Effector memory CD8-positive, alpha-beta T cell (primary cell): ENCODE results near the gene URM1.

Experiments
- ATAC-seq: fragments of 150-1000 bp; cut with Tn5 transposase; replicated peaks from 2 replicates; pipeline ENCODE4 v1.10.0; 2021; ENCODE audit warnings: mild to moderate bottlenecking, moderate library complexity
- DNase-seq, 3 experiments: peaks; one replicate each; pipeline ENCODE4 v3.0.0; 2021
- H3K27ac Mint-ChIP-seq, 2 donors: one replicate each; pipeline ENCODE4 v1.8.0; 2022; ENCODE audit warnings: mild to moderate bottlenecking in 2 of 2, mixed read lengths in 2 of 2, moderate library complexity in 2 of 2
- H3K27me3 Mint-ChIP-seq, 2 donors: one replicate each; pipeline ENCODE4 v1.8.0; 2022; ENCODE audit warnings: mixed read lengths in 2 of 2
- H3K36me3 Mint-ChIP-seq: one replicate; pipeline ENCODE4 v1.8.0; 2022; ENCODE audit warnings: mild to moderate bottlenecking, moderate library complexity, mixed read lengths; ENCODE audit not compliant: insufficient read depth
- H3K4me1 Mint-ChIP-seq, 2 donors: one replicate each; pipeline ENCODE4 v1.8.0; 2022; ENCODE audit warnings: low read depth in 2 of 2, mixed read lengths in 2 of 2
- H3K4me3 Mint-ChIP-seq, 2 donors: one replicate each; pipeline ENCODE4 v1.8.0; 2022; ENCODE audit warnings: mild to moderate bottlenecking in 2 of 2, mixed read lengths in 2 of 2, moderate library complexity in 2 of 2
- H3K9me3 Mint-ChIP-seq, 2 donors: one replicate each; pipeline ENCODE4 v1.8.0; 2022; ENCODE audit warnings: mixed read lengths in 2 of 2

URM1 gene

DNA sequence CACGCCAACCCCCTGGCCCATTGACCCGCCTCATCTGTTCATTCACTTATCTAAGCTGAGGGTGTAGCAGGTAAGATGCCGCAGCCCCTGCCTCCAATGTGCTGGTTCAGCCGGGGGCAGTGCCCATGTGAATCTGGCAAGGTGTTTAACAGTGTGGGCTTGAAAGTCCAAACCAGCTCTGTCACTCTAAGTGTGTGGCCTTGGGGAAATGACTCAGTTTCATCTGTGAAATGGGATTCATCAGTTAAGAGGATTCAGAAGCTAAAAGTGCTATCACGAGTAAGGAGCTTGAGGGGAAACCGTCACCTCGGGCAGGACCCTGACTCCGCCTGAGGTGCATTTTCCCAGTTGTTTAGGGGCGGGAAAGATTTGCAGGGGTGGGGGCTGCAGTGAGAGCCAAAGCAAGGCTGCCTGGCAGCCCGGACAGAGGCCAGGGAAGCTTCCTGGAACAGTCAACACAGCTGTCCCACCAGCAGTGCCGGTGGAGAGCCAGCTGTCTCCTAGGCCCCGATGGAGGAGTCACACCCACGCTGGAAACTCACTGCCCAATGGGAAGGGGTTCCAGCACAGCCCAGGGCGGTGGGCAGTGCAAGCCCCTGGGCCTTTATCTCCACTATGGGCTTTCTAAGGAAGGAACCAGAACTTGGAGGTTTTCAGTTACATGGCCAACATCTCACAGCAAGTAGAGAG is 9.7 kb upstream of the URM1 start:
- peak overlapping the region in 1 of 2 donors; percentile 86 for H3K27ac Mint-ChIP-seq
- peaks cover 10% of the 10 kb centered on the region for H3K36me3 Mint-ChIP-seq
- no peak for DNase-seq
- H3K4me1 Mint-ChIP-seq, result peaks cover 5 to 10% of the 10 kb centered on the region in 2 donors
- H3K4me3 Mint-ChIP-seq, result peak overlapping the region; percentile 66 to 77
- H3K27me3 Mint-ChIP-seq, result peaks cover 0 to 14% of the 10 kb centered on the region in 2 donors
- no peak for ATAC-seq
- H3K9me3 Mint-ChIP-seq, result no peaks in the 10 kb centered on the region

DNA sequence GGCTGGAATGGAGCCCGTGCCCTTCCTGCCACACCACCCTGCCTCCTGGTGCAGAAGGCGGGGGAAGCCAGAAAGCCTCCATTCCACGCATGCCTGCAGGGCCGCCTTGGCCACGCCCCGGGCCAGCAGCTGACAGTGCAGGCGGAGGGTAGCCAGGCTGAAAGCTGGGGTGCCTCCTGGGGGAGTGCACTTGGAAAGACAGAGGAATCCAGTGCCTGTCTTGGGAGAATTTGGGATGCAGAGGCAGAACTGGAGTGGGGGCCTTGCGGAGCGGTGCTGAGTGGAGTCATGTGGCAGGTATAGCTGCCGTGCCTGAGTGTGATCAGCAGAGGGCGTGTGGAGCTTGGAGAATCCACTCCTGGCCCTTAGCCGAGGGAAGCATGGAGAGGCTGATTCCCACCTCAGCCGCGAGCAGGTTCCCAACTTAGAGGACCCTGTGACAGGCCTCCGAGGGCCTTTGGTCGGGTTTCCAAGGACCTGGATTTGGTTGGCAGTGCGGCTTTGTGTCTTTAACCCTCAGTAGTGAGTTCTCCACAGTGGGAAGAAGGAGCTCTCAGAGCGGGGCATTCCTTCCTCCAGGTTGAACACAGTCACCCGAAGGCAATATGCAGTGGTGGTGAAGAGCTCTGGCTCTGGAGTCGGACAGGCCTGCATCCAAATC is 9.1 kb upstream of the URM1 start:
- DNase-seq, result peak; percentile 52 to 65 (median 59)
- no peaks in the 10 kb centered on the region for H3K9me3 Mint-ChIP-seq
- H3K4me3 Mint-ChIP-seq, result peak overlapping the region; percentile 66 to 77
- peaks cover 5 to 10% of the 10 kb centered on the region in 2 donors for H3K4me1 Mint-ChIP-seq
- peak overlapping the region in 1 of 2 donors; percentile 86 for H3K27ac Mint-ChIP-seq
- ATAC-seq, result peak; percentile 93
- H3K27me3 Mint-ChIP-seq, result peaks cover 6 to 21% of the 10 kb centered on the region in 2 donors
- peaks cover 6% of the 10 kb centered on the region for H3K36me3 Mint-ChIP-seq

DNA sequence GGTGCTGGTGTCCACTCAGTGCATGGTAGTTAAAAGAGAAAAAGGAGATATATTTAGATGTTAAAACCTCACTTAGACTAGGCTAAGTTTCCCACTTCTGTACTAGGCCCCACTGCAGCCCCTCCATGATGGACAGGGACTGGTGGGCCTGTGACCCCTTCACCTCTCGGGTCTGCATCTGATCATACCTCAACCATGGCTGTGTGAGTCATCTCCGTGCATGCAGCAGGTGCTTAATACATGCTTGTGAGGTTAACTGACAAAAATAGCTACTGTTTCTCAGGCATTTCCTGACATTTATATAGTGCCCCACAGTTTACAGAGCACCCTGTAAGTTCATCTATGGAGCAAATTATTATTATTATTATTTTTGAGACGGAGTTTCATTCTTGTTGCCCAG is 8.4 kb upstream of the URM1 start:
- DNase-seq (no peak), ATAC-seq (no peak)
- Mint-ChIP-seq H3K4me1 (peaks cover 5 to 10% of the 10 kb centered on the region in 2 donors), H3K4me3 (no peak overlapping the region), H3K27me3 (peaks cover 8 to 26% of the 10 kb centered on the region in 2 donors), H3K36me3 (peaks cover 3% of the 10 kb centered on the region), H3K27ac (peak overlapping the region in 1 of 2 donors; percentile 86), H3K9me3 (no peaks in the 10 kb centered on the region)

DNA sequence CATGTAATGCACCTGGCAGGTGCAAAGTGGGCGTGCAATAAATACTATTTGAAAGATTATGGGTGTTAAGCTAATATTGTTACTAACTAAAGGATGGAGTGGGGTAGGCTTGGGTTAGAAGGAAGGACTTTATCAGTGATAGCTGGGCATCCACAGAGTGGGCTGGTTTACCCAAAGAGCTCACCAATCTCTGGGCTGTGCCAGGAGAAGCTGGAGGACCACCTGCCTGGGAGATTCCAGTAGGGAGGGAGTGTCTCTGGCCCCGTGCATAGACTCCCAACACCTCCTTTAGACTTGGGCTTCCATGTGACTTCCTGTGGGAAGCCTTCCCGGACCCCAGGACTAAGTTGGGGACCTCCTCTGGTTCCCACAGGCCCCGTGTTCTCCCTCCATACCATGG is 5.6 kb upstream of the URM1 start:
- Mint-ChIP-seq H3K27ac (no peak overlapping the region), H3K4me3 (no peak overlapping the region), H3K27me3 (peaks cover 8 to 26% of the 10 kb centered on the region in 2 donors), H3K9me3 (no peaks in the 10 kb centered on the region), H3K4me1 (peaks cover 10 to 14% of the 10 kb centered on the region in 2 donors), H3K36me3 (no peaks in the 10 kb centered on the region)
- ATAC-seq, result no peak
- no peak for DNase-seq

DNA sequence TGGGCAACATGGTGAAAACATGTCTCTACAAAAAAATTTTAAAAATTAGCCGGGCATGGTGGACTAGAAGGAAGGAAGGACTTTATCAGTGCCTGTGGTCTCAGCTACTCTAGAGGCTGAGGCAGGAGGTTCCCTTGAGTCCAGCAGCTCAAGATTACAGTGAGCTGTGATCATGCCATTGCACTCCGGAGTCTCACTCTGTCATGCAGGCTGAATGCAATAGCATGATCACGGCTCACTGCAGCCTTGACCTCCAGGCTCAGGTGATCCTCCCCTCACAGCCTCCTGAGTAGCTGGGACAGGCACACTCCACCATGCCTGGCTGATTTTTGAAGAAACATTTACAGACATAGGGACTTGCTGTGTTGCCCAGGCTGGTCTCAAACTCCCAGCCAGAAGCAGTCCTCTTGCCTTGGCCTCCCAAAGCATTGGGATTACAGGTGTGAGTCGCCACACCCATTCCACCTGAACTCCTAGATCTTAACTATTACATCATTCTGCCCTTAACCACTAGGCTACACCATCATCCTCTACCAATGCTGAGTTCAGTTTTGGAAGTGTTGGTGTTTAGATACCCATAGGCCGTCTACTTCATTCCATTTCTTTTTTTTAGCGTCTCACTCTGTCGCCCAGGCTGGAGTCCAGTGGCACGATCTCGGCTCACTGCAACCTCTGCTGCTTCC is 2.0 kb upstream of the URM1 start:
- DNase-seq, result no peak
- Mint-ChIP-seq H3K9me3 (no peaks in the 10 kb centered on the region), H3K36me3 (peaks cover 14% of the 10 kb centered on the region), H3K4me1 (peaks cover 26 to 35% of the 10 kb centered on the region in 2 donors), H3K27me3 (peaks cover 8 to 26% of the 10 kb centered on the region in 2 donors), H3K4me3 (no peak overlapping the region), H3K27ac (no peak overlapping the region)
- no peak for ATAC-seq

DNA sequence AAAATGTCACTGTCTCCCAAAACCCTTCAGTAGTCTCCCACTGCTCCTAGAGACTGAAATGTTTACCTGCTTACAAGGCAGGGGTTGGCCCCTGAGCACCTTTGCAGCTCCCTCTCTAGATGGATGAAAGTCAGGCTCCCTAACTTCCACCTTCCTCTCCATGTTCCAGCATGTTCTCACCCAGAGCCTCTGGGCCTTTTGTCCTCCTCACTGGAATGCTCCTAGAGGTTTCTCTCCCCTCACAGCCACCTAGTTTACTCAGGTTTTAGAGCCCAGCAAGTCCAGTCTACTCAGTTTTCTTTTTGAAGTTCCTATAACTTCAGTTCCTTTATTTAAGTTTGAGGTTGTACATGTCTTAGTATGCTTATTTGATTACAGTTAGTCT is 815 bp upstream of the URM1 start:
- peak overlapping the region; percentile 87 to 99 for H3K4me3 Mint-ChIP-seq
- no peaks in the 10 kb centered on the region for H3K9me3 Mint-ChIP-seq
- ATAC-seq, result no peak
- peaks cover 26 to 35% of the 10 kb centered on the region in 2 donors for H3K4me1 Mint-ChIP-seq
- H3K27ac Mint-ChIP-seq, result peak overlapping the region; percentile 95 to 98
- DNase-seq, result no peak
- peaks cover 8 to 21% of the 10 kb centered on the region in 2 donors for H3K27me3 Mint-ChIP-seq
- H3K36me3 Mint-ChIP-seq, result peaks cover 14% of the 10 kb centered on the region

DNA sequence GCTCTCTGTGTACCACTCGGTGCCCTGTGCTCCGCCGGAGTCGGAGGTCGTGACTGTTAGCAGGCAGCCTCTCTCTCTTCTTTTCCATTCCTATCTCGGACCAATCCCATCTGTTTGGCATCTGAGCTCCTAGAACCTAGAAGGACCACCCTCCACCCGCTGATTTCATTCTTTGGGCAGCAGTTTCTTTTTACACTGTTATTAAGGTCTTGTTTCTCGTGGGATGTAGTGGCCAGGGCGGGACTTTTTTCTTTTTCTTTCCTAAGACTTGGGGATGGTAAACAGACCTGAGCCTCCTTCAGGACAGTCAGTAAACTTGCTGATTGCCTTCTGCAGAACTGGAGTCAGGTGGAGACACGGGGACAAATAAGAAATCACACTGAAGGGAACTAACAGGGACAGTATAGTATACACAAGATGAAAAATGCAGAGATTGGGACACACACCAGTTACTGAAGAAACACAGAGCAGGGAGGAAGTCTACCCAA is 500 bp downstream of the URM1 start:
- H3K36me3 Mint-ChIP-seq, result peaks cover 14% of the 10 kb centered on the region
- ATAC-seq (no peak), DNase-seq (no peak)
- no peaks in the 10 kb centered on the region for H3K9me3 Mint-ChIP-seq
- peak overlapping the region; percentile 95 to 98 for H3K27ac Mint-ChIP-seq
- peaks cover 28 to 35% of the 10 kb centered on the region in 2 donors for H3K4me1 Mint-ChIP-seq
- H3K4me3 Mint-ChIP-seq, result peak overlapping the region; percentile 87 to 99
- peaks cover 6 to 9% of the 10 kb centered on the region in 2 donors for H3K27me3 Mint-ChIP-seq

DNA sequence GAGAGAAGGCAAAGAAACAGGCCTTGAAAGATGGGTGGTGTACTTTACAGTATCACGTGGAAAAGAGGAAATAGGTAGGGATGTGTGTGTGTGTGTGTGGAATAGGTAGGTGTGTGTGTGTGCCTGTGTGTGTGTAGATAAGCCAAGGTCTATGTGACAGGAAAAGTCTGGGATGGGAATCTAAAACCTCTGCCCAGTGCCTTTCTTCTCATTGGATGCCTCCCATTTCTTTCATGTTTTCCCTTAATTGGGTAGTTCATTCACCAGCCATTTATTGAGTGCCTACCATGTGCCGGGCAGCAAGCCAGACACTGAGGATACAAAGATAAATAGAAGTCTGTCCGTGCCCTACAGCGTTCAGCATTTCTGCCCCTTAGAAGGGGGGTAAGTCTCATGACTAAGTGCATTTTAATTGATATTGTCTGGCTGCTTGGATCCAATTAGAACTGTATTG is 1.0 kb downstream of the URM1 start:
- peaks cover 28 to 35% of the 10 kb centered on the region in 2 donors for H3K4me1 Mint-ChIP-seq
- peaks cover under 1 to 4% of the 10 kb centered on the region in 2 donors for H3K27me3 Mint-ChIP-seq
- ATAC-seq (no peak), DNase-seq (no peak)
- peak overlapping the region; percentile 95 to 98 for H3K27ac Mint-ChIP-seq
- no peaks in the 10 kb centered on the region for H3K9me3 Mint-ChIP-seq
- peaks cover 14% of the 10 kb centered on the region for H3K36me3 Mint-ChIP-seq
- H3K4me3 Mint-ChIP-seq, result peak overlapping the region; percentile 87 to 99

DNA sequence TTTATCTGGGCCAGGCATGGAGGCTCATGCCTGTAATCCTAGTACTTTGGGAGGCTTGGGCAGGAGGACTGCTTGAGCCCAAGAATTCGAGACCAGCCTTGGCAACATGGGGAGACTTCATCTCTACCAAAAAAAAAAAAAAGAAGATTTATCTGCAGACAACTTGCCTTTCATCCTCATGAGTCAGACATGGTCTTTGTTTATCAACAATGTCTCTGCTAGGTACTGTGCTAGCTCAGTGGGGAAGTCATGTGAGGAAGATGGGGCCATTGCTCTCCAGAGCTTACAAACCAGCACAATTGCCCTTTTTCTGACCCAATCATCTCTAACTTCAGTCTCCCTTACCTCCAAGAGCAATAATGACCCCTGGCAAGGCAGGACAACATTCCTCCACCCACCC is 1.6 kb downstream of the URM1 start:
- Mint-ChIP-seq H3K4me3 (peak overlapping the region; percentile 87 to 99), H3K36me3 (peaks cover 14% of the 10 kb centered on the region), H3K9me3 (no peaks in the 10 kb centered on the region), H3K4me1 (peaks cover 28 to 35% of the 10 kb centered on the region in 2 donors), H3K27ac (peak overlapping the region in 1 of 2 donors; percentile 61), H3K27me3 (no peaks in the 10 kb centered on the region)
- DNase-seq, result no peak
- no peak for ATAC-seq

DNA sequence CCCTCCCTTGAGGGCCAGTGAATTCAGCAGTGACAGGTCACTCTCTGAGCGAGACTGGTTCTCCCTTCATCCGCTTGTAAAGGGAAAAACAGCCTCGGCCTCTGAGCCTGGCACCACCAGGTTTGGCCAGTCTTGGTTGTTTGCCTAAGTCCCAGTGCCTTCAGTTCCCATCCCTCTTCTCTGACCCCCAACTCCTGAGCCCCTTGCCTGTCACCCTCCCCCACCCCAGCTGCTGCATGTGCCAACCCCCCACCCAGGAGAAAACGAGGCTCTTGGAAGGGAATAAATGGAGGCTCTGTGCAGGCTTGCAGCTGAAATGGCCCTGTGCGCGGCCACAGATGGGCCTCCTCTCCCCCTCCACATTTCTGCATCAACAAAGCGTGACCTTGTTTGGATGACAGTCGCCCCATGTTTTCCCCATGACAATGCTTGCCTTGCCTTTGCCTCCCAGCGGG is 3.1 kb downstream of the URM1 start:
- Mint-ChIP-seq H3K27ac (no peak overlapping the region), H3K4me1 (peaks cover 28 to 35% of the 10 kb centered on the region in 2 donors), H3K4me3 (no peak overlapping the region), H3K9me3 (no peaks in the 10 kb centered on the region), H3K36me3 (peaks cover 28% of the 10 kb centered on the region), H3K27me3 (no peaks in the 10 kb centered on the region)
- DNase-seq (no peak), ATAC-seq (no peak)

DNA sequence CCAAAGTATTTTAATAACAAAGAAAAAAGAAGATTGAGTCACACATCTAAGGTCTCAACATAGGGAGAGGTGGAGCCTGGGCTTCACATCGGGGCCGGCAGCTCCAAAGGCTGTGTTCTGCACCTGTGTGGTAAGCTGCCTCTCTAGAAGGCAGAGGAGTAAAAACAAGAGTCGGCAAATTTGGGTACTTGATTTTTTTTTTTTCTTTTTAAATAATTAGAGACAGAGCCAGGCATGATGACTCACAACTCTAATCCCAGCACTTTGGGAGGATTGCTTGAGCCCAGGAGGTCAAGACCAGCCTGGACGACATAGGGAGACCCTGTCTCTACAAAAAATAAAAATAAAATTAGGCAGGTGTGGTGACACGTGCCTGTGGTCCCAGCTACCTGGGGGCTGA is 4.7 kb downstream of the URM1 start:
- H3K27ac Mint-ChIP-seq, result no peak overlapping the region
- no peaks in the 10 kb centered on the region for H3K27me3 Mint-ChIP-seq
- H3K4me3 Mint-ChIP-seq, result no peak overlapping the region
- no peak for ATAC-seq
- peaks cover 21 to 30% of the 10 kb centered on the region in 2 donors for H3K4me1 Mint-ChIP-seq
- H3K9me3 Mint-ChIP-seq, result no peaks in the 10 kb centered on the region
- no peak for DNase-seq
- H3K36me3 Mint-ChIP-seq, result peaks cover 38% of the 10 kb centered on the region

DNA sequence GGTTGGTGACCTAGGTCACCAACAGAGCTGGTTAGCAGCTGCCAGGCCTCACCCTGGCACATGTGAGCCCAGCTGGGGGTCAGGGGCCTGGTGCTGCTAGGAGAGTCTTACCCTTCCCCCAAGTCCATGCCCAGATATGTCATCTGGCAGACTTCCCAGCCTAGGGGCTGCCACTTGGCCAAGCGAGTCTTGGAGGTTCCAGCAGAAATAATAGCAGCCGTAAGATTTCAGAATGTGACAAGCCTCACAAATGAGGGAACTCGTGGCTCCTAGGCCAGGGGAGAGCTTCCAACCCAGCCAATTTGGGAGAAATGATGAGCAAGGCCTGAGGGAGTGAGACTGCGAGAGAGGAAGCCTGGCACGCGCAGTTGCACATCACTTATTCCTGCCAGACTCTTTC is 11.1 kb downstream of the URM1 start:
- no peak for DNase-seq
- H3K36me3 Mint-ChIP-seq, result peaks cover 35% of the 10 kb centered on the region

DNA sequence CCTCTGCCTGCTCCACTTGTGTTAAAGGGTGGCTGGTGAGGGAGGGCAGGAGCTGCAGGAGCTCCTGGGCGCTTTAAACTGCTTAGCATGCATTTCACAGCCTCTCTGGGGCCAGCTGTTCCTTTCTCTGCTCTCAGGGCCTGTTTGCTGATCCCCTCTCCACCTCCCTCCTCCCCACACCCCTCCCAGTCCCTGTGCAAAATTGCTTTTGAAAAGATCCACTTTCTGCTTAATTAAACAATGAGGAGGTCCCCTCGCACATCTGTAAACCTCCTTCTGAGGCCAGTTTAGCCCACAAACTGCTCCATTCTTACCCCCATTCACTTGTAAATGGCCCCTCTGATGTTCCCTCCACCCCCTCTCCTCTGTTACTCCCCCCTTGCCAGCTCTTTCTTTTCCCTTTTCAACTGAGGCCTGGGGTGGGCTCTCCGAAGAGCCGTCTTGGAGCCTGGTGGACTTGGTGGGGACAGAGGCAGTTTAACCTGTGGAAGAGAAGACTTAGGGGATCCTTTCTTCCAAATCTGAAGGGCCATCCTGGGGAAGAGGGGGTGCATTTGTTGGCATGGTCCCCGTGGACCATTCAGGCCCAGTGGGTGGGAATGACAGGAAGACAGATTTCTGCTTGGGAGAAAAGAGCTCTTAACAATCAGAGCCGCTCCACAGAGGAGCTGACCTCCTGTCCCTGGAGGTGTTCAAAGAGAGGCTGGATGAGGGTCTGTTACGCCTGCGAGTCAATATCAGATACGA is 12.0 kb downstream of the URM1 start:
- Mint-ChIP-seq H3K27me3 (no peaks in the 10 kb centered on the region), H3K4me3 (no peak overlapping the region), H3K4me1 (peaks cover 3 to 9% of the 10 kb centered on the region in 2 donors), H3K27ac (no peak overlapping the region), H3K9me3 (no peaks in the 10 kb centered on the region), H3K36me3 (peaks cover 34% of the 10 kb centered on the region)
- DNase-seq, result no peak
- no peak for ATAC-seq

More for the DNA sequence above, 11.1 kb downstream of the URM1 start:
- Mint-ChIP-seq H3K9me3 (no peaks in the 10 kb centered on the region), H3K4me1 (peaks cover 3 to 9% of the 10 kb centered on the region in 2 donors), H3K27me3 (no peaks in the 10 kb centered on the region), H3K27ac (no peak overlapping the region), H3K4me3 (no peak overlapping the region)
- no peak for ATAC-seq
